ENCODE measurements around the gene VWF. TPM values are rescaled to one million over a fixed set of nuclear protein-coding genes. Genes with fewer than 3 reads are reported as not detected.

VWF gene
- total and polyA plus RNA-seq, 10 of the 15 experiments (the other 5 are each of a cell fraction or from before 2014, with no cell fraction given) = 0.08 to 0.23 TPM; not detected in 8

DNA sequence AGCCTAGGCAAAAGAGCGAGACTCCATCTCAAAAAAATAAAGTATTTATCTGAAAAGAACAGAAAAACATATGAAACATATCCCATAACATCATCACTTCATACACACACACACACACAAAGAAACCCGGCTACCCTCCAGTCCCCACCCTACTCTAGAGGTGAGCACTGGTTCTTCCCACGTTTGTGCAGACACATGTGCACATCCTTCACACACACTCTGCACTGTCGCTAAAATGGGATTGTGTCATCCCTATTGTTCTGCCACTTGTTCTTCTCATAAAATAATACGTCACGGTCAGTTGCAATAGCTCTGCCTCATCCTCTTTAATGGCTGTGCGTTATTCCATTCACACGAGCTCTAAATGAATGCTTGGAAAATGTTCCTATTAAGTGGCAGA, 93.5 kb downstream of the VWF start:
- intact Hi-C loops (cut with micrococcal nuclease; ENCODE audit: unreplicated experiment) = no loop called here
- no peak for DNase-seq (ENCODE audit: low read depth, low spot score)
- ChIA-PET CTCF (interaction anchor here (13.2 kb wide), 1 partner anchor 38 kb away, joined by 256 read pairs; no protein-coding TSS in a partner anchor), RAD21 (ENCODE audit: unreplicated experiment) (no interaction called here), POLR2A (no interaction called here), SMC1A (ENCODE audit: uncharacterized antibody, unreplicated experiment) (no interaction called here)
- 35% methylated on average over 8 of the region's 8 CpGs for whole genome bisulfite sequencing (ENCODE audit: insufficient coverage, insufficient replicate concordance, low lambda C conversion rate, missing lambda C conversion rate)
- in situ Hi-C loops (cut with MboI) = no loop called here
- Histone ChIP-seq H4K20me1 (ENCODE audit: control insufficient read depth, insufficient read depth) (no peaks in the 10 kb centered on the region), H3K4me1 (ENCODE audit: control insufficient read depth, insufficient read depth, low read length) (no peaks in the 10 kb centered on the region), H3K27me3 (replicated peaks in 1 of 2; ENCODE audit: control insufficient read depth in 2 of 2, insufficient read depth in 2 of 2, low read length in 1 of 2) (0 out of 4 replicates have a peak, but pooled peaks cover 0 to 2% of the 10 kb centered on the region in 2 experiments), H3K36me3 (ENCODE audit: control insufficient read depth in 2 of 2, insufficient read depth in 2 of 2, low read length in 1 of 2) (no peaks in the 10 kb centered on the region), H3K27ac (ENCODE audit: control insufficient read depth, insufficient read depth) (no peak overlapping the region), H2AFZ (ENCODE audit: control insufficient read depth, low read depth, low read length) (no peak overlapping the region), H3K9ac (ENCODE audit: control insufficient read depth, insufficient read depth, low read length) (no peak overlapping the region), H3K4me2 (ENCODE audit: control insufficient read depth, insufficient read depth) (no peak overlapping the region), H3K4me3 (no peak overlapping the region), H3K79me2 (ENCODE audit: control insufficient read depth, insufficient read depth, low read length) (no peaks in the 10 kb centered on the region), H3K9me3 (replicated peaks; ENCODE audit: control insufficient read depth, insufficient read depth, low read length) (no peaks in the 10 kb centered on the region)
- ATAC-seq = no peak
- BruUV-seq (replicated peaks) = no TSS peak
- TF ChIP-seq ZNF274 (IDR thresholded peaks at IDR 0.05; ENCODE audit: insufficient read depth, insufficient read length) (no peak), NR2C2 (IDR thresholded peaks at IDR 0.05; ENCODE audit: borderline replicate concordance, control insufficient read depth, insufficient read length, low read depth) (no peak), NFYA (IDR thresholded peaks at IDR 0.05; ENCODE audit: borderline replicate concordance, low read depth, low read length) (no peak)
- FAIRE-seq = no peak

- ATAC-seq (no peak), FAIRE-seq (no peak), DNase-seq (ENCODE audit: low read depth, low spot score) (no peak)
- H3K36me3 ChIP-seq (ENCODE audit: control insufficient read depth in 2 of 2, insufficient read depth in 2 of 2, low read length in 1 of 2) = no peaks in the 10 kb centered on the region
- no peak overlapping the region for H3K9ac ChIP-seq (ENCODE audit: control insufficient read depth, insufficient read depth, low read length)
- intact Hi-C loops (cut with micrococcal nuclease; ENCODE audit: unreplicated experiment) (no loop called here), in situ Hi-C loops (cut with MboI) (no loop called here)
- BruUV-seq (replicated peaks) = no TSS peak
- no peak for TF ChIP-seq ZNF384 (IDR thresholded peaks at IDR 0.05; ENCODE audit: borderline replicate concordance, low read depth, low read length)
- TF ChIP-seq ZSCAN29 (IDR thresholded peaks at IDR 0.05) = no peak
- no peaks in the 10 kb centered on the region for H4K20me1 ChIP-seq (ENCODE audit: control insufficient read depth, insufficient read depth)
- 2% methylated on average over 3 of the region's 3 CpGs for WGBS (ENCODE audit: insufficient coverage, insufficient replicate concordance, low lambda C conversion rate, missing lambda C conversion rate)
- ChIA-PET CTCF (interaction anchor here (1.0 to 13.2 kb wide), 2 partner anchors 8 to 37 kb away, joined by 3 to 256 read pairs; no protein-coding TSS in a partner anchor), SMC1A (ENCODE audit: uncharacterized antibody, unreplicated experiment) (interaction anchor here (1.1 kb wide), 1 partner anchor 13 kb away, joined by 3 read pairs; no protein-coding TSS in a partner anchor), POLR2A (no interaction called here), RAD21 (ENCODE audit: unreplicated experiment) (no interaction called here)
- no peaks in the 10 kb centered on the region for H3K79me2 ChIP-seq (ENCODE audit: control insufficient read depth, insufficient read depth, low read length)
- H3K9me3 ChIP-seq (replicated peaks; ENCODE audit: control insufficient read depth, insufficient read depth, low read length) = no peaks in the 10 kb centered on the region
- no peaks in the 10 kb centered on the region for H3K4me1 ChIP-seq (ENCODE audit: control insufficient read depth, insufficient read depth, low read length)
- H2AFZ ChIP-seq (ENCODE audit: control insufficient read depth, low read depth, low read length) = no peak overlapping the region
- H3K27me3 ChIP-seq (replicated peaks in 1 of 2; ENCODE audit: control insufficient read depth in 2 of 2, insufficient read depth in 2 of 2, low read length in 1 of 2) = 0 out of 4 replicates have a peak, but pooled peaks cover 0 to 2% of the 10 kb centered on the region in 2 experiments
- no peak overlapping the region for H3K27ac ChIP-seq (ENCODE audit: control insufficient read depth, insufficient read depth)
- H3K4me2 ChIP-seq (ENCODE audit: control insufficient read depth, insufficient read depth) = no peak overlapping the region
- no peak overlapping the region for H3K4me3 ChIP-seq
Observed at GRCh38 chr12:6030081-6030480, 94.4 kb downstream of the VWF start.
